GM19452 (cell line): Measurements from ENCODE around the gene TGFBR3.
A peak's percentile ranks its signal among the peaks of the same experiment; 100 is the strongest.

Source experiments
- ATAC-seq: cut with Tn5 transposase; IDR thresholded peaks from one replicate; pipeline ENCODE4 v1.9.1; 2021; ENCODE audit not compliant: unreplicated experiment

TGFBR3 gene

DNA sequence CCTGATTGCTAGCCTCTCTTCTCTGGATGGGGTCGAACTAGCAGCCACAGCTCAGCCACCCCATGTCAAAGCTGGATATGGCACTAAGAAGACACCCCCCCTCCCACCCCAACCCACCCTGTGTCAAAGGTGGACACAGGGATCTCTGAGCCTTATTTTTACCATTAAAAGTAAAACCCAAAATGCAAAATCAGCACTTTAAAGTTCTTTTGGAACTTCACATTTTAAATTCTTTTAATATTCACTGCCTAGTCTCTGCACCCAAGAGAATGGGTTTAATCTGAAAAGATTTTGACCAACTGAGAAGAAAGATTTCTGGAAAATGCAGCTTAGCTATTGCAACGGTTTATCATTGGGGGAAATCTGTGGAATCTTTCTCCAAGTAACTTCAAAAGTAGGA is 167.6 kb downstream of the TGFBR3 start:
- ATAC-seq, result no peak

DNA sequence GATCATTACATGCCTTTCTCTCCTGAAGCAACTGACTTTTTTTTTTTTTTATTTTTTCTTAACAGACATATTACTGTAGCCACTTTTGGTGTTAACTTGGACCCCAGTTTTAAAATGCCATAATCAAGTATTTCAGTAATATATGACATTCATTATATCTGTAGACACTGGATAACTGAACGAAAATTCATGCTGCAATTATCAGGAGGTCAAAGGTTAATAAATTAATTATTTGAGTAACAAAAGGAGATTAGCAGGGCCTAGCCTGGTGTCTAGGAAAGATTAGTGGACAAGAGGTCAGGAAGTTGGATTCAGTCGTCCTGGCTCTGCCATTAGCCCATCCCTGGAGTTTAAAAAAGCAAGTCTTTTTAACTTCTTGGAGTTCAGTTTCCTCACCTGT is 168.1 kb downstream of the TGFBR3 start:
- ATAC-seq, result no peak

DNA sequence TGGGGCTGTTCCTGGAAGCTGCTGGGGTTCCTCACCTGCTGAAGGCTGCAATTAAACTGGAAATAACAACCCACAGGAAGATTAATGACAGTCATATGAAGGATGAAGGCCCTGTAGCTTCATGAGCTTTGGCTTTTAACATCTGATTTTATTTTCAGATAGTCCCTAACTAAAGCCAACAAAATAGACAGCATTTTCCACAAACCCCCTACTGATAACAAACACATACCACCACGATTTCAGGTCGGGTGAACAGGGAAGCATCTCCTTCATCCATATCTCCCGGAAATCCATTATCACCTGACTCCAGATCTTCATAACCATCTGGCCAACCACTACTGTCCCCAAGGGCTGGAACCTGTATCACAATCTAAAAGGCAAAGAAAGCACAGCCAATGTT is 169.6 kb downstream of the TGFBR3 start:
- ATAC-seq, result no peak

DNA sequence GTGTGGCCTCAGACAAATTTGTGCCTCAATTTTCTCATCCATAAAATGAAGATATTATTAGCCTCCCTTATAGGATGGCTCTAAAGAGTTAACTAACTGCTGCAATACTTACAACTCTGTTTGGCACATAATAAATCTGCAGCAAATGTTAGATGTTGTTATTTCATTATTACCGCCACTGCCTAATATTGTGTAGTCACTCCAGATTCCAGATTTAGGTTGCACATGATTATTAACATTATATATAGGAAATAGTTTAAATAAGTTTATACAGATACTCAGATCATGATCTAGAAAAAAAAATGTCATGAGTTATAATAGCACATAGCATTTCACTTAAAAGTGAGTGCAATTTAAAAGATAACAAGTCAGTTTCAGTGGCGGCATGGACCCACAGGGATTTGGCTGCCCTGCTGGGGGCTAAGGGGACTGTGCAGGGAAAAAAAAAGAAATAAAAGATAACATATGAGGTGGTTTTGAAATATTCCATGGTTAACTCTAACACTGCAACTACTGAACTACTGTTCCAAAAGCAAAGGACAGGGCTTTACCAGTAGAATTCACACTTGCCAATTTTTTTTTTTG is 170.4 kb downstream of the TGFBR3 start:
- no peak for ATAC-seq

DNA sequence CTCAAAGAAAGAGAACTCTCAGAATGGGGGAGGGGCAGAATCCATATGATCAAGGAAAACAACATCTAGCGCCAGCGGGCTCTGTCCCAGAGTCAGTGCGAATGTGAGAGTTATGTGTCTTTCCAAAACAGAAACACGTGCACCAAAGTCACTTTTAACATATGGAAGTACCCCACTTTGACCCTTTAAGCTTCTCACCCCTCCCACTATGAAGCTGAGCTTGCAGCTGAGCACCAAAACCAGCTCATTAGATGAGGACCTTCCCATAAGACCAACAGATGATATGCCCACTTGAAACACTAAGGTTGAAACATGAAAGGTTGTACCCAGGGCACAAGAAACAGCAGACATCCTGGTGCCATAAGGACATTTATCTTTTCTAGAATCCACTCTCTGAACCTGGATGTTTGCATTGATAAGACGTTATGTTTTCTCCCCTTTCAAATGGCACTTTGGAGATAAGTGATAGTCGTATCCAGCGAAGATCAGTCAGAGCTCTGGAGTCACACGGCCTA is 171.0 kb downstream of the TGFBR3 start:
- ATAC-seq, result no peak

DNA sequence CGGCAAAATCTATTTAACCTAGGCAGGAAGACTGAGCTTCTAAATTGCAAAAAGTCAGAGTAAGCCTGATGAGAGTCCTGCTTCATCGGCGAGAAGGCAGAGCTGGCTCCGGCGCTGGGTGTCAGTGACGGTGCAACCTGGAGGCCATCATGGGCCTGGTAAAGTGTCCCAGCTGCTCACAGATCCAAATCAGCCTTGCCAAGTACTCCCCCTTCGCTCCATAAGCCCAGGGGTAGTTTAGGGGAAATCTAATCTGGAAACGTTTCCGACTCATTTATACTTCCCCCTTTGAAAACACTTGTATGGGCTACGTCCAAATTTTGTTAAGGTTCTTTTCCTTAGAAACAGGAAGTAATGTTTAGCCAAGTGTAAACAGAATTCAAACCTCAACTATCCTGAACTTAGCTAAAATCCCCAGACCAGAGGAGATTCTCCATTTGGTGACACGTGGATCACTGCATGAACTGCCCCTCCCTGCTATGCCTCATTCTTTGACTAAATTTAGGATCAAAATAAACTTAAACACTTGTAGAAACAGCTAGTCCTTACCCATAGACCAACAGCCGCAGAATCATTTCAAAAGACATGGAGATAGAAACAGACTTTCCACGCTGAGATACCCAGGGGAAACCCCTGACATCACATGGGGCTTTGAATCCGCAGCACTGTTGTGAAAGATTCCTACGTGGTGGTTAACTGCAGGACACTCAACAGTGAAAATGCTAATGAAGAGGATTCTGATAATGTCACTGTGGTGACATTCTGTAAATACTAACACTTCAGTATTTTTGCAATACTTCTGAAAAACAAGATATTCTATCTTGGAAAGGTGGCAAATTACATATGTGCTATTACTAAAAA is 172.7 kb downstream of the TGFBR3 start:
- ATAC-seq, result peak; percentile 73

DNA sequence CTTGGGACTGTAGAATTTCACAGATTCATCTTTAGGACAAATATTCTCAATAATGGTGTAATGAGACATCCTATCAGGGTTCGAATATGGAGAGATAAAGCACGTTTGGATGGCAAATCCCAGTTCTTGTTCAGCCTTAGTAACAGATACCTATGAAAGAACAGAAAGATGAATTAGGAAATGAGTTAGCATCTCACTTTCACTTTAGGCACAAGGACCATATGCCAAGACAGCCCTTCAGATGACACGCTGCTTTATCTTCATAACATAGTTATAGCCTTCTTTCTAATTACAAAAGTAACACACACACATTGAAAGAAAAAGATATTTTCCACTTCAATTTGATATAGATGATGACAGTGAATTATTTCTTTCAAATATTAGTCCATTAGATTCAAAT is 173.6 kb downstream of the TGFBR3 start:
- no peak for ATAC-seq

DNA sequence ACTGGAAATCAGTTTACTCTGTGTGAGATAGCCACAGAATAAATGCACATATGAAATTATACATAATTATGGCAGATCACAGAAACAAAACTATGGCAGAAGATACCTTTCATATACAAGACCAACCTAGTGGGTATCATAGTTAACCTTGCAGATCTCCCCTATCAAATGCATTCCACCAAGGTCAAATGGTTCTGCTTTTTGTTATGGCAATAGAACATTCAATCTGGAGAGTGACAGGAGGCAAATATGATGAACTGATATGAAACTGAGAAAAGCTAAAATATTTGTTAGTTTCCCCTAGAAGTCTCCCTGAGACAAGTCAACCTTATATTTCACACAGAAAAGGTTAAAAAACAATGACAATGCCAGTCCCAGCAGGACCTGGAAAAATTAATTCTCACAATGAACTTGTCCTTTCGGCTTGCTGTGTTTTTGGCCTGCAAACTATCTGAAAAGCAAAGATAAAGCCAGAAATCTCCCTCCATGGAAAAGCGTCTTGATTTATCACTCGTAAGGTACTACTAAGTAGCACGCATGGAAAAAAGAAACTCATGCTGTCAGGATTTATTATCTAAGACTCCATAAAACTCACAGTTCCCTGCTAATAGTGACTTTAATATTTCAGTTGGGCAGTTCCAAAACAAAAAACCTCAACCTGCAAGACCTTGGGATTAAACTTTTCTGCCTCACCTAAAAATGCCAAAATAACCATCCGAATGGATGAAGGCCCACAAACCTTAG is 174.3 kb downstream of the TGFBR3 start:
- ATAC-seq, result no peak

DNA sequence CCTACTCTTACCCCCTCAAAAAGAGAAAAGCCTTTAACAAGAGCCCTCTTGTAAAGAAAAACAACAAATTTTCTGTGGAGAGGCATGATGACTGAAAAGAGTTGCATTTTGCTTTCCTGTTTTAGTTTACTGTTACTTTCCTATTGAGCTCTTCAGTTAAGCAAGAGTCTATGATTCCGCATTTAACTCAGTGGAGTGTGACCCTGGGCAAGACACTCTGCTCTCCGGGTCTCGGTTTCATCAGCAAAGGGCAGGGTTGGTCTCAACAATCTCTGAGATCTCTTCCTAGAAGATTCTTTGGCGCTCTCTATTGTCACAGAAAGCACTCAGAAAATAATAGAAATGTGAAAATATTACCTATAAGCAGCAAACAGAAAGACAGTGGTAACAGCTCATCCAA is 175.7 kb downstream of the TGFBR3 start:
- no peak for ATAC-seq

DNA sequence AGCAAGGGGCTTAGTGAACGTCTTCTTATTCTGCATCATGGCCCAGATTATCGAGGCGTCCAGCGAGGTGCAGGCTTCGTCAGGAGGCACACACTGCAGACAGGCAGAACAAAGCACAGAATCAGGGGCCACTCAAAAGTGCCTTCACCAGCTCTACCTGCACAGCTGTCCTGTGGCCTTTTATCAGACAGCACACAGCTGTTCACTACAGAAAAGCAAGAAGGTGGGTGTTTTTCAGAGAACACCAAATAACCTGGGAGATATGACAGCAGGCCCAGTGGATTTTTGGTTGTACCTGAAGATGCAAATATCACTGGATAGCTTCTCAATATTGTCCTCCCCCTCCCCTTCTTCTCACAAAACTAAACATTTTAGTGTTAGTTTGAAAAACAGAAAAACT is 177.3 kb downstream of the TGFBR3 start:
- no peak for ATAC-seq

DNA sequence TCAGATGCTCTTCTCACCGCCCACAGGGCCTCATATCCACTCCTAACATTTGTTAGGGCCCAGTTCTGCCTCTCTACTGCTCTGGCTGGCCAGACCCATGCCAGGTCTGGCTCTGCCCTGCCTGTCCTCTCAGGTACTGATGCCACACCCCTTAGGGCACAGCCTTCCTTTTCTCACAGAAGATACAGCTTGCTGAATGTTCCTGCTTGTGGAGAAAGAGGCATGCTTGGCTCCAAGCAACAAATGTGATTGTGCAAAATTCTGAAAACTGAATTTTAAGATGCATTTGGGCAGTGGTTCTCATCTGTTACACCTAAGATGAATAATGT is 178.1 kb downstream of the TGFBR3 start:
- ATAC-seq, result no peak

DNA sequence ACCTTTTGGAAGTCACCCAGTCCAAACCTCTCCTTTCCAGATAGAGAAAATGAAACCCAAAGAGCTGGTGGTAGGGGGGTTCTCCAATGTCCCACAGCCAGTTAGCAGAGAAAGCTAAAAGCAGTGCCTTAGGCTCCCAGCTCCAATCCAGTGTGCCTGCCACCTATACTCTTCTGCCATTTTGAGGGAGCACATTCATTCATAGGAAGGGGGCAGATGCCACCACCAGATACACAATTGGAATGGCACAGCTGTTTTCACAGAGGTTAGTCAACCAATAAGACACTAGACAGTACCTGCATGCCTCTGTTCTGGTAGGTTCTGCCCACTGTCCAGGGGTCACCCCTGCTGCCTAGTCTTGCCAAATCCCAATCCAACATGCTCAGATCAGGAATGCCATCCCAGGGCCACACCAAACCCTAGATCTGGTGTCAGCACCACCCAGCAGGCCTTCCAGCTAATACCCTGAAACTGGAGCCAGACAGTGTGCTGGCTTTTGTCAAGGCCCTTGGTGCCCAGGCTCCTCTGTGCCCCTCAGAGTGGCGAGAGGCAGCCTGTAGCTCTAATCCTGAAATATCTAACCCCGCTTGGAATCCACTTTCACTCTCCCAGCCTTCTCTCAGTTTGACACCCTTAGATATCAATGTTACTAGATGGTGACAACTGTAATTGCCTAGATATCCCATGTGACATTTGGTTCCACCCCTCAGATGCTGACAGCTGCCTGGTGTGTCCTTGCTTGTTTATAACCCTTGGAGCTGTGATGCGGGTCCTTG is 178.6 kb downstream of the TGFBR3 start:
- no peak for ATAC-seq

DNA sequence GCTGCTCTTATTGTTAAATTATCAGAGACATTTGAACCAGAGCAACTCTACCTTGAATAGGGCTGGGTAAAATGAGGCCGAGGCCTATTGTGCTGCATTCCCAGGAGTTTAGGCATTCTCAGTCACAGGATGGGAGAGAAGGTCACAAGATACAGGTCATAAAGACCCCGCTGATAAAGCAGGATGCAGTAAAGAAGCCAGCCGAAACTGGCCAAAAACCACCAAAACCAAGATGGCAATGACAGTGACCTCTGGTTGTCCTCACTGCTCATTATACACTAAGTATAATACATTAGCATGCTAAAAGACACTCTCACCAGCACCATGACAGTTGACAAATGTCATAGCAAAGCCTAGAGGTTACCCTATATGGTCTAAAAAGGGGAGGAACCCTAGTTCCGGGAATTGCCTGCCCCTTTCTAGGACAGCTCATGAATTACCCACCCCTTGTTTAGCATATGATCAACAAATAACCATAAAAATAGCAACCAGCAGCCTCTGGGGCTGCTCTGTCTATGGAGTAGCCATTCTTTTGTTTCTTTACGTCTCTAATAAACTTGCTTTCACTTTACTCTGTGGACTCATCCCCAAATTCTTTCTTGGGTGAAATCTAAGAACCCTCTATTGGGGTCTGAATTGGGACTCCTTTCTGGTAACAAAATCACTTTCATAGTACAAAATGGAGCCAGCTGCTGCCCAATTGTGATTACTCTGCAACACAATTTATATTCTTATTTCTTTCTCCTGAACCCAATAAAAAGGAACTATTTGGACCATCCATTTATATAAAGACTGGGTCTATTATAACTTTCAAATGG is 179.6 kb downstream of the TGFBR3 start:
- ATAC-seq, result no peak

DNA sequence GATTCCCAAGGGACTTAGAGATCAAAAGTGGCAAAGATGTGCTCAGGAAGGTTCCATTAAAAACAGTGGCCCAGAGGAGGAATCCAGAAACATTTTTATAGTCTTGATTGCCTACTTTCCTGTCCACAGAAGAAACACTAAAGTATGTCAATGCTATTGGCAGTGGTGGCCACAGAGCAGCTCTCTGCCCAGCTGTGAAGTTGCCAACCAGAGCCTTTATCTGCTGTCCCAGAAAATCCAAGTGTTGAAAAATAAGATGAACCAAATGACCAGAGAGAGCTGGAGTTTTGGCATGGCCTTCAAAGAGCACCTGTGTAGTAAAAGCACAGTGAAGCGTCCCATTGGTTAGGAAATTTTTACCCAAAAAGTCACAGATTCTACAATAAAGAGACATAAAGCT is 181.2 kb downstream of the TGFBR3 start:
- no peak for ATAC-seq

DNA sequence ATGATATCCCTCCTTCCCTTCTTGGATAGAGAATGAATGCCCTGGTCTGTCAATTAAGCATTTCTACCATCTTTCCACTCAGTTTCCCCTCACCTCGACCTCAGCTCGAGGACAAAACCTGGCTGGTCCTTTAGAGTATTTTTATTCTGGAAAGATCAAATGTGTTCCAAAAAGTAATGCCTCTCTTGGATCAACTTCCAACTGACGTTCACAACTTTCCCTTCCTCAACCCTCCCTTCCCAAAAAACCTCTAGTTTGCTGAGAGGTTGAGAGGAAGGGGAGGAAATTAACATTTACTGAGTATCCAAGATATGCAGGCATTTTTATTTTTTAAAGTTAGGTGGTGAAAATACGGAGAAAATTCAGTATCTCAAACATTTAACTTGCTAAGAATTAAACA is 182.9 kb downstream of the TGFBR3 start:
- no peak for ATAC-seq

DNA sequence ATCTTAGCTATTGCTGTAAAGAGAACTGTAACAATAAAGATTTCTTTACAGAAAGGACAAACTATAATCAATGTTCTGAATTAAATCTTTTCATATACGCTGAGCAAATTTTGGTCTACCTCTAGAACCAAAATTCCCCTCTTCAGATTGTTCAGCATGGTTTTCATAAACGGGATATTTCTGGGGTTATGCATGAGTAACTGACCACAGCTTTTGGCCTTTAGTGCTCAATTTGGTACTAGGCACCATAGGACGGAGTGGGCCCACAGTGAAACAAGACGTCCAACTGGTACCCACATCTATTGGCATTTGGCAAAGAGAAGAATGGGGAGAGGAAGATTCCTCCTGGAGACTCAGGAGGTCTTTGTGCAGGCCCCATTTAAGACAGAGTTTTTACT is 184.5 kb downstream of the TGFBR3 start:
- no peak for ATAC-seq

DNA sequence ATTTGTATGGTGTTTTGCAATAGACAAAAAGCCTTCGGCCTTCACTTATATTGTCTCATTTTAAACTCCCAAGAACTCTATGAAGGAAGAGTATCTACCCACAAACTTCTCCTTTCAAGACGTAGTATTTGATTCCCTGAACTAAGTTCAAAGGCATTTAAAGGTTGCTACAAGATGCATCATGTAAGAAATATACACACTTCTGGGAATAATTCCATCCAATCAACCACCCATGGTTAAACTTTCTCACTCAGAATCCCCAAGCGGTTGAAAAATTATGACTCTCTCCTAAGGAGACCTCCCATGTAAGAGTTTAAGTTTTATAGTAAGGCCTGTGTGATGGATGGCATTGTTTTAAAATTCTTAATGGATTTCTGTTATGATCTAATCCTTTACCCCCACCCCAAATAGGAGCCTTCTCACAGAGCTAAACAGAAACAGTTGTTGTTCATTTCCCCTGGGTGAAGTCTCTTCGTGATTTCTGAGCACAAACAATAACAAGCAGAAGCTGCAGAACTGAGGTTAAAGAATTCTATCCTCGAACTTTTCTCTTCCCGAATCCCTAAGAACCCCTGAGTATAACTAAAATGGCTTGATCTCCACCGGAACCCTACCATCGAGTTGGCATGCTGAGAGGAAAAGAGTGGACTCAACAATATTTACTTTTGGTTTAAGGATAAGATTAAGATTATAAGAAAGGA is 185.0 kb downstream of the TGFBR3 start:
- ATAC-seq, result no peak

DNA sequence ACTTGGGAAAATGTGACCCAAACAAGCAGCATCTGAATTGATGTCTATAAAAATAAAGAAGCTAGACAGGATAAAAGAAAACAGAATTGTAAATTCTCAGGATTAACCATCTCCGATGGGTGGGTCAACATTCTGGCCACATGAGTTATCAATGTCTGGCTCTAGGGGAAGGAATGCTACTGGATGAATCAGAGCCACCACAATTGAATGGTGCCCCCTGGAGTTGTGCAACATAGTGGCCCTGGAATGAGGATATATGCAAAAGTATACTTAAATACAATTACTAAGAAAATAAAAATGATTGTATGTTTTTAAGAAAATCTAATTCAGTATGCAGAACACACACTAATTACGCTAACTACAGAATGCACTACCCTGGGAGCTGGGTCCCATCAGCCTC is 185.6 kb downstream of the TGFBR3 start:
- no peak for ATAC-seq

DNA sequence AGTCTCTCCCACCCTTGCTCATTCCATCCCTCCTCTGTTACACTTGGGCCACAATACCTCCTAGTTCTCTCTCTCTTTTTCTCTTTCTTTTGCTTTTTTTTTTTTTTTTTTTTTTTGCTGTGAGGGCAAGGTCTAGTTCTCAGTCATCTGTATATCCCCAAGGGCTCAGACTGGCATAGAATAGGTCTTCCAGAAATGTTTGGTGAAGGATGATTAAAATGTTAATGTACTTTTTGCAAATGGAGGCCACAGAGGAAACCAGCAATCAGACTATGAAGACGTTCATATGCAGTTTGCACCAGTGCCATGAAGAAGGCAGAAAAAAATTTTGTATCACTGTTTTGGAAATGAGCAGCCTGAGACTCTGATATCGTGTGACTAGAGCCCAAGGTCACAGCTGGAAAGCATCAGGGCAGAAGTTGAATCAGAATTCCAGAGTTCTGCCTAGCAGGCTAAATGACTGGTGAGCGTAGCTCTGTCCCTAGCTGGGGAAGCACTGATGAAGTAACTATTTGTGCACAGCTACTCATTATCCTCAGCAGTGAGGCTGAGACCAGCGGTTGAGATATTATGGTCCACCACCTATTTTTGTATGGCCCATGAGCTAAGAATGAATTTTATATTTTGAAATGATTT is 186.5 kb downstream of the TGFBR3 start:
- ATAC-seq, result no peak
